ENCODE measurements around the gene XKR7. TPM values are rescaled to one million over a fixed set of nuclear protein-coding genes. Genes with fewer than 3 reads are reported as not detected.

Gene XKR7
- total RNA-seq, 3 donors from 2014 or later (not counting 1 experiment from before 2014, with no cell fraction given), result not detected

DNA sequence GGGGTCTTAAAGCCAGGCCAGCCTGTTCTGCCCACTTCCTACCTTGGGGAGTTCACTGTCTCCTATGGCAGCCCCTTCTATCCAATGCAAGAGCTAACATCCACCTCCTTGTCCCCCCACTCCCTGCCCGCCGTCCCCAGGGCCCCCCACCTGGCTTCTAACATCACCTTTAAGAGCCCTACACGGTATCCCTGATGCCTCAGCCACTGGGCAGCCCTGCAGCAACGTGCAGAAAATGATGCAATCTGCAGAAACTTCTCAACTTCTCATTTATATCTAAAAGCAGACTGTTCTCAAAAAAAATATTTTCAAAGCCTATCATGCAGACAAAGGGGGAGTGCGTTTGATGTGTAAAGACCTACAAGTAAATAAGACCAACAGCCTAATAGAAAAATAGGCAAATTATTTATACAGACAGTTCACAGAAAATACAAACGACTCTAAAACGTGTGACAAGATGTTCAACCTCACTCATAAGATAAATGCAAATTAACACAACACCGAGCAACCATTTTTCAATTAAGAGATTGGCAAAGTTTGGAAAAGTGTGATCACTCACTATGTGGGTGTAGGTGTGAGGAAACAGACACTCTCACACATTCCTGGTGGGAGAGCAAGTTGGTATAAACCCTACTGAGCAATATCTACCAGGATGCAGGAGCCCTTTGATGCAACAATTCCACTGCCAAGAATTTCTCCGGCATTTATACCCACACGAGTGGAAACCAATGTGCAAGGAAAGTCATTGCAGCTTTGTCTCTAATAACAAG is 69.0 kb downstream of the XKR7 start:
- H3K4me1 Mint-ChIP-seq, result no peaks in the 10 kb centered on the region
- intact Hi-C loops (cut with micrococcal nuclease), result no loop called here
- H3K27me3 ChIP-seq (ENCODE audit: control insufficient read depth, insufficient read depth, low read length), result no peaks in the 10 kb centered on the region
- no peak overlapping the region for H3K27ac ChIP-seq (ENCODE audit: low read length)
- H3K4me1 ChIP-seq (ENCODE audit: control insufficient read depth, insufficient read depth, low read length), result peaks cover 15% of the 10 kb centered on the region
- peaks cover 40 to 48% of the 10 kb centered on the region in 2 donors for H3K27me3 Mint-ChIP-seq (ENCODE audit: low read depth in 2 of 2)
- TF ChIP-seq, protein P1, sequence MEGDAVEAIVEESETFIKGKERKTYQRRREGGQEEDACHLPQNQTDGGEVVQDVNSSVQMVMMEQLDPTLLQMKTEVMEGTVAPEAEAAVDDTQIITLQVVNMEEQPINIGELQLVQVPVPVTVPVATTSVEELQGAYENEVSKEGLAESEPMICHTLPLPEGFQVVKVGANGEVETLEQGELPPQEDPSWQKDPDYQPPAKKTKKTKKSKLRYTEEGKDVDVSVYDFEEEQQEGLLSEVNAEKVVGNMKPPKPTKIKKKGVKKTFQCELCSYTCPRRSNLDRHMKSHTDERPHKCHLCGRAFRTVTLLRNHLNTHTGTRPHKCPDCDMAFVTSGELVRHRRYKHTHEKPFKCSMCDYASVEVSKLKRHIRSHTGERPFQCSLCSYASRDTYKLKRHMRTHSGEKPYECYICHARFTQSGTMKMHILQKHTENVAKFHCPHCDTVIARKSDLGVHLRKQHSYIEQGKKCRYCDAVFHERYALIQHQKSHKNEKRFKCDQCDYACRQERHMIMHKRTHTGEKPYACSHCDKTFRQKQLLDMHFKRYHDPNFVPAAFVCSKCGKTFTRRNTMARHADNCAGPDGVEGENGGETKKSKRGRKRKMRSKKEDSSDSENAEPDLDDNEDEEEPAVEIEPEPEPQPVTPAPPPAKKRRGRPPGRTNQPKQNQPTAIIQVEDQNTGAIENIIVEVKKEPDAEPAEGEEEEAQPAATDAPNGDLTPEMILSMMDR (IDR thresholded peaks at IDR 0.05), result no peak
- 69% methylated on average over 8 of the region's 10 CpGs for WGBS (ENCODE audit: insufficient coverage)
- no peaks in the 10 kb centered on the region for H3K9me3 Mint-ChIP-seq
- peaks cover 4% of the 10 kb centered on the region for H3K9me3 ChIP-seq (ENCODE audit: control insufficient read depth, insufficient read depth, low read length)
- H3K4me3 ChIP-seq (ENCODE audit: low read length), result no peak overlapping the region
- H3K4me3 Mint-ChIP-seq, result no peak overlapping the region
- H3K36me3 ChIP-seq (ENCODE audit: control insufficient read depth, insufficient read depth, low read length), result no peaks in the 10 kb centered on the region
- no peaks in the 10 kb centered on the region for H3K36me3 Mint-ChIP-seq
- no peak overlapping the region for H3K27ac Mint-ChIP-seq
- no peak for ATAC-seq
- no peak for DNase-seq

DNA sequence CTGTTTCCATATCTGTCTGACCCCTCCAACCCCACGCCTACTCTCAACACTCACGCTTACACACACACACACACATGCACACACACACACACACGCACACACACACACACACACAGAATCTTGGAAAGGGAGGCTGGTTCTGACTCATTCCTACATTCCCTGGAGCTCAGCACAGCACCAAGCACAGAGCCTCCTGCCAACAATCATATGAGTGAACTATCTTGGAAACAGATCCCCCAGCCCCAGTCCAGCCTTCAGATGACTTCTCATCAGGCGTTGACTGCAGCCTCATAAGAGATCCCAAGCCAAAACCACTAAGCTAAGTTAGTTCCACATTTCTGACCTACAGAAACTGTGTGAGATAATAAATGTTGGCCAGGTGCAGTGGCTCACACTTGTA is 70.0 kb downstream of the XKR7 start:
- Mint-ChIP-seq H3K27ac (no peak overlapping the region), H3K9me3 (no peaks in the 10 kb centered on the region), H3K4me3 (no peak overlapping the region), H3K36me3 (no peaks in the 10 kb centered on the region), H3K27me3 (ENCODE audit: low read depth in 2 of 2) (peaks cover 33 to 47% of the 10 kb centered on the region in 2 donors), H3K4me1 (no peaks in the 10 kb centered on the region)
- Histone ChIP-seq H3K27ac (ENCODE audit: low read length) (no peak overlapping the region), H3K4me3 (ENCODE audit: low read length) (no peak overlapping the region), H3K9me3 (ENCODE audit: control insufficient read depth, insufficient read depth, low read length) (peaks cover 4% of the 10 kb centered on the region), H3K4me1 (ENCODE audit: control insufficient read depth, insufficient read depth, low read length) (peaks cover 15% of the 10 kb centered on the region), H3K27me3 (ENCODE audit: control insufficient read depth, insufficient read depth, low read length) (no peaks in the 10 kb centered on the region), H3K36me3 (ENCODE audit: control insufficient read depth, insufficient read depth, low read length) (no peaks in the 10 kb centered on the region)
- DNase-seq (no peak), ATAC-seq (no peak)
- 68% methylated on average over 3 of the region's 4 CpGs for WGBS (ENCODE audit: insufficient coverage)
- intact Hi-C loops (cut with micrococcal nuclease), result no loop called here
- TF ChIP-seq, protein P1 (IDR thresholded peaks at IDR 0.05), result no peak

DNA sequence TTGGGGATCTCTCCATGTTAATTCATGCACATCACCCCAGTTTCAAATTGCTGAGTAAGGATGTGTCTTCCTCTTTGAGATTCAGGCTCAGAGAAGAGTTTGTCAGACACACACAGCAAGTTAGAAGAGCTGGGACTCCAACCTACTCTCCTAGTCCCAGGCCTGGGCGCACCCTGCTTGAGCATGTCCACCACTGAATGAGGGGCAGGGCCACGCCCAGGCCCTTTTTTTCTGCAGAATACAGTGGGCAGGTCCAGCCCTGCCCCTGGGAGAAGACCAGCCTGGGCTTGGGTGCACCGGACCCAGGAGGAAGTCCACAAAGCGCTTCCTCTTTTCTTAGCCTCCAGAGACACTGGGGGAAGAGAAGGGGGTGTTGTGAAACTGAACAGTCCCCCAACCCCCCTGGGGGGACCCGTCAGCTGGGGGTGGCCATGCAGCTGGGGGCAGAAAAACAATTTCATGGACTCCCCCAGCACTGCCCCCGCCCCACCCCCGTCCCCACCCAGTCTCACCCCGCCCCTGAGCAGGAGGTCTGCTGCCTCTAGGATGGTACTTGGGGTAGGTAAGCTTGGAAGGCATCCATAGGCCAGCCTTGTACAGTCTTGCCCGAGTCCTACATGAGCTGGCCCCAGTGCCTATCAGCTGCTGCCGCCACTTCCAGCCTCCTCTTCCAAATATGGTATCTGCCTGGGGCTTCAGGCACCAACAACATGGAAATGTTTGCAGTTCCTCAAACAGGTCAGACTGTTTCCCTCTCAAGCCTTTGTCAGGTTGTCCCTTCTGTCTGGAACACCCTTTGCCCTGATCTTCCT is 72.4 kb downstream of the XKR7 start:
- no peak overlapping the region for H3K4me3 ChIP-seq (ENCODE audit: low read length)
- Mint-ChIP-seq H3K36me3 (no peaks in the 10 kb centered on the region), H3K4me3 (no peak overlapping the region), H3K27ac (no peak overlapping the region), H3K4me1 (no peaks in the 10 kb centered on the region), H3K9me3 (no peaks in the 10 kb centered on the region), H3K27me3 (ENCODE audit: low read depth in 2 of 2) (peaks cover 31 to 38% of the 10 kb centered on the region in 2 donors)
- 13% methylated on average over 5 of the region's 10 CpGs for WGBS (ENCODE audit: insufficient coverage)
- TF ChIP-seq, protein P1 (IDR thresholded peaks at IDR 0.05), result no peak
- ATAC-seq (peak in 2 of 3 donors; percentile 22 to 71), DNase-seq (no peak)
- H3K9me3 ChIP-seq (ENCODE audit: control insufficient read depth, insufficient read depth, low read length), result peaks cover 4% of the 10 kb centered on the region
- no peaks in the 10 kb centered on the region for H3K27me3 ChIP-seq (ENCODE audit: control insufficient read depth, insufficient read depth, low read length)
- intact Hi-C loops (cut with micrococcal nuclease), result no loop called here
- peak overlapping the region; percentile 8 for H3K27ac ChIP-seq (ENCODE audit: low read length)
- H3K4me1 ChIP-seq (ENCODE audit: control insufficient read depth, insufficient read depth, low read length), result peaks cover 7% of the 10 kb centered on the region
- no peaks in the 10 kb centered on the region for H3K36me3 ChIP-seq (ENCODE audit: control insufficient read depth, insufficient read depth, low read length)
